Chondrocyte (in vitro differentiated cells): ENCODE results near the gene TIGAR. TPM values are rescaled to one million over a fixed set of nuclear protein-coding genes. Genes with fewer than 3 reads are reported as not detected.
A peak's percentile ranks its signal among the peaks of the same experiment; 100 is the strongest.

ENCODE experiments used
- DNase-seq: peaks from one replicate; pipeline ENCODE4 v3.0.0; 2021; ENCODE audit warnings: mixed read lengths, low spot score
- H3K27ac Mint-ChIP-seq: one replicate; pipeline ENCODE4 v1.8.0; 2021; ENCODE audit warnings: mild to moderate bottlenecking, moderate library complexity, mixed read lengths; ENCODE audit not compliant: unreplicated experiment
- H3K27me3 Mint-ChIP-seq: 2 replicates; pipeline ENCODE4 v1.8.0; 2021; ENCODE audit warnings: low read depth, mixed read lengths
- H3K36me3 Mint-ChIP-seq: 2 replicates; pipeline ENCODE4 v1.8.0; 2021; ENCODE audit warnings: low read depth, mixed read lengths
- H3K4me1 Mint-ChIP-seq: 2 replicates; pipeline ENCODE4 v1.8.0; 2021; ENCODE audit warnings: low read depth, mild to moderate bottlenecking, mixed read lengths
- H3K4me3 Mint-ChIP-seq: one replicate; pipeline ENCODE4 v1.8.0; 2021; ENCODE audit warnings: mild to moderate bottlenecking, moderate library complexity, mixed read lengths; ENCODE audit not compliant: unreplicated experiment
- H3K9me3 Mint-ChIP-seq: 2 replicates; pipeline ENCODE4 v1.8.0; 2021; ENCODE audit warnings: low read depth, mixed read lengths
- CTCF ChIP-seq: fragments of 200-600 bp; sonication (generic); IDR thresholded peaks from 2 replicates; pipeline ENCODE4 v1.5.0; 2021; ENCODE audit warnings: antibody characterized with exemption, mild to moderate bottlenecking, moderate library complexity
- long read RNA-seq: library from polyadenylated mRNA; stranded (forward); transcript quantifications from one replicate; pipeline ENCODE4 v2.0.0, GENCODE V29; 2021
- total RNA-seq: library from RNA; stranded (reverse); gene quantifications from 3 replicates; pipeline ENCODE4 v1.2.1, GENCODE V29; 2021

TIGAR gene
- 27.1 to 30.1 TPM (median 28.8 TPM) in 3 replicates for total RNA-seq
- long read RNA-seq, transcript TIGAR-201 (6 exons, 2,782 nt) = major isoform, 24 of 26 reads
- long read RNA-seq, partial matches to known transcripts = 0 of 26 reads
- long read RNA-seq, other reads (novel, unspliced or antisense) = 2 of 26 reads

- Mint-ChIP-seq H3K27ac (peak within 1 kb of the TSS; percentile 95), H3K9me3 (no peaks in the 10 kb centered on the region), H3K4me1 (peaks cover 35% of the 10 kb centered on the region), H3K4me3 (peak within 1 kb of the TSS; percentile 83), H3K27me3 (no peaks in the 10 kb centered on the region), H3K36me3 (peaks cover 3% of the 10 kb centered on the region)
- no peak for DNase-seq
- no peak for TF ChIP-seq CTCF
These were observed at the start of gene TIGAR for GRCh38 chr12:4320853-4321701. Gene TIGAR, plus strand, starts transcription at chr12:4321213. Its CDS starts 59 bp downstream, at chr12:4321272.

- no peak for DNase-seq
- peaks cover 46% of the 10 kb centered on the region for H3K27me3 Mint-ChIP-seq
These were observed 49.1 kb upstream of the TIGAR start for GRCh38 chr12:4271717-4272423.

GRCh38 chr12:4272424-4273272 is 48.4 kb upstream of the TIGAR start:
- DNase-seq = no peak
- H3K9me3 Mint-ChIP-seq = no peaks in the 10 kb centered on the region
- no peak overlapping the region for H3K27ac Mint-ChIP-seq
- peaks cover 47% of the 10 kb centered on the region for H3K4me1 Mint-ChIP-seq
- peaks cover 43% of the 10 kb centered on the region for H3K27me3 Mint-ChIP-seq
- peak overlapping the region; percentile 89 for H3K4me3 Mint-ChIP-seq
- peaks cover 7% of the 10 kb centered on the region for H3K36me3 Mint-ChIP-seq
- no peak for TF ChIP-seq CTCF

More at GRCh38 chr12:4271717-4272423, 49.1 kb upstream of the TIGAR start:
- H3K4me1 Mint-ChIP-seq = peaks cover 42% of the 10 kb centered on the region
- TF ChIP-seq CTCF = no peak
- peak overlapping the region; percentile 54 for H3K4me3 Mint-ChIP-seq
- no peak overlapping the region for H3K27ac Mint-ChIP-seq
- H3K9me3 Mint-ChIP-seq = no peaks in the 10 kb centered on the region
- peaks cover 4% of the 10 kb centered on the region for H3K36me3 Mint-ChIP-seq

- no peak for DNase-seq
- H3K27ac Mint-ChIP-seq = peak overlapping the region; percentile 74
- peaks cover 13% of the 10 kb centered on the region for H3K36me3 Mint-ChIP-seq
- peaks cover 47% of the 10 kb centered on the region for H3K4me1 Mint-ChIP-seq
- no peak for TF ChIP-seq CTCF
- peak overlapping the region; percentile 89 for H3K4me3 Mint-ChIP-seq
- no peaks in the 10 kb centered on the region for H3K9me3 Mint-ChIP-seq
- H3K27me3 Mint-ChIP-seq = peaks cover 40% of the 10 kb centered on the region
These were observed 47.8 kb upstream of the TIGAR start for GRCh38 chr12:4273273-4273651.
